Mucosa of descending colon (tissue), 3 donors: ENCODE measurements around the gene ACVR1B. TPM values are rescaled to one million over a fixed set of nuclear protein-coding genes. Genes with fewer than 3 reads are reported as not detected.
A peak's percentile ranks its signal among the peaks of the same experiment; 100 is the strongest.

Experiments used
- ATAC-seq: fragments of 200-7000 bp; cut with Tn5 transposase; one replicate; pipeline ENCODE4 v1.9.1; 2020; ENCODE audit warnings: mild to moderate bottlenecking, moderate library complexity
- DNase-seq, 3 donors: peaks; one replicate each; pipeline ENCODE4 v3.0.0-alpha.2; 2020
- H3K36me3 ChIP-seq: fragments of 200-600 bp; one replicate; pipeline ENCODE4 v1.8.0; 2021; ENCODE audit warnings: low read depth, mild to moderate bottlenecking
- H3K4me1 ChIP-seq: fragments of 200-600 bp; one replicate; pipeline ENCODE4 v1.8.0; 2021; ENCODE audit warnings: low read depth, mild to moderate bottlenecking
- H3K4me3 ChIP-seq: fragments of 200-600 bp; one replicate; pipeline ENCODE4 v1.8.0; 2021; ENCODE audit warnings: mild to moderate bottlenecking
- H3K9me3 ChIP-seq: fragments of 200-600 bp; one replicate; pipeline ENCODE4 v1.8.0; 2021; ENCODE audit warnings: mild to moderate bottlenecking
- intact Hi-C, 2 donors: fragments of 100-400 bp; cut with DNase I in 1 of 2; cut with micrococcal nuclease in 1 of 2; formaldehyde crosslinking; loops; one replicate each; pipeline versions ENCODE4 v1.11.0 to v1.11.1; 2022; cut with DNase I, micrococcal nuclease
- total RNA-seq, 3 donors: library from RNA; stranded (reverse); fragmentation: NEBNext Ultra II Directional in 2 of 3; extraction: Animal tissue kit (Norgen Biotek cat#: 25700) in 2 of 3; gene quantifications; one replicate each; pipeline versions ENCODE4 v1.2.1 to v1.2.4, GENCODE V29; 2021 to 2023
- TF ChIP-seq, protein P1 (sequence below): fragments of 200-600 bp; IDR thresholded peaks from one replicate; pipeline ENCODE4 v1.8.0; 2022; ENCODE audit warnings: antibody characterized with exemption, mild to moderate bottlenecking
- donor health status: DM: no; HTN: no; CAD: no; lungs with moderate emphysema.
- donor health status: DM: no; HTN: no; CAD: no.
- donor health status: DM: no; HTN: yes; CAD: no.

The ACVR1B gene
- total RNA-seq, 3 donors from 2014 or later = 42.4 to 95.7 (median 77.3) TPM

DNA sequence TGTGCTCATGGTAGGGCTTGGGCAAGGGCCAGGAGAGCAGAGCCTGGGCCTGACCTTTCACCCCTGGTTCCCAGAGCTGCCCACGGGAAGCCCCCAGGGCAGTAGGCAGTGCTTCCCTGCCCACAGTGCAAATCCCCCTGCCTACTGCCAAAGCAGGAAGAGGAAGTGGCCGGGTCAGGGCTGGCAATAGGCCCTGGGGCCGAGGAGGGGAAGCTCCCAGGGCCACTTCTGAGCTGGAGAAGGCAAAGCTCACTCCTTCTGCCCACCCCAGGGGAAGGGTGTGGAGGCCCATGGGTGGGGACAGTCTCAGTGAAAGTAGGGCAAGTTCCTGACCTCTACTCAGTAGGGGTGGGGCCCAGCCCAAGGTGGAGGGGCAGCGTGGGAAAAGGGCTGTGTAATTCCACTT, 94.3 kb downstream of the ACVR1B start:
- intact Hi-C loops = no loop called here
- Histone ChIP-seq H3K4me1 (peaks cover 25% of the 10 kb centered on the region), H3K4me3 (no peak overlapping the region), H3K9me3 (no peaks in the 10 kb centered on the region), H3K36me3 (no peaks in the 10 kb centered on the region)
- DNase-seq = peak; percentile 78 to 83 (median 81)
- ATAC-seq = peak; percentile 61
- TF ChIP-seq, protein P1, sequence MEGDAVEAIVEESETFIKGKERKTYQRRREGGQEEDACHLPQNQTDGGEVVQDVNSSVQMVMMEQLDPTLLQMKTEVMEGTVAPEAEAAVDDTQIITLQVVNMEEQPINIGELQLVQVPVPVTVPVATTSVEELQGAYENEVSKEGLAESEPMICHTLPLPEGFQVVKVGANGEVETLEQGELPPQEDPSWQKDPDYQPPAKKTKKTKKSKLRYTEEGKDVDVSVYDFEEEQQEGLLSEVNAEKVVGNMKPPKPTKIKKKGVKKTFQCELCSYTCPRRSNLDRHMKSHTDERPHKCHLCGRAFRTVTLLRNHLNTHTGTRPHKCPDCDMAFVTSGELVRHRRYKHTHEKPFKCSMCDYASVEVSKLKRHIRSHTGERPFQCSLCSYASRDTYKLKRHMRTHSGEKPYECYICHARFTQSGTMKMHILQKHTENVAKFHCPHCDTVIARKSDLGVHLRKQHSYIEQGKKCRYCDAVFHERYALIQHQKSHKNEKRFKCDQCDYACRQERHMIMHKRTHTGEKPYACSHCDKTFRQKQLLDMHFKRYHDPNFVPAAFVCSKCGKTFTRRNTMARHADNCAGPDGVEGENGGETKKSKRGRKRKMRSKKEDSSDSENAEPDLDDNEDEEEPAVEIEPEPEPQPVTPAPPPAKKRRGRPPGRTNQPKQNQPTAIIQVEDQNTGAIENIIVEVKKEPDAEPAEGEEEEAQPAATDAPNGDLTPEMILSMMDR = no peak

Other genes starting within 250 kb of the ACVR1B start
- gene FIGNL2, start 103.0 kb upstream of the ACVR1B start, total RNA-seq = under 1 TPM; 0.26 to 0.44 (median 0.34) TPM
- under 1 TPM in 1 of 3 donors, not detected in 2; 0.46 TPM for gene ANKRD33, start 63.6 kb upstream of the ACVR1B start, total RNA-seq
- 100 to 1,000 TPM; 132 to 261 (median 247) TPM for gene ACVRL1, start 44.2 kb upstream of the ACVR1B start, total RNA-seq
- 10 to 100 TPM in 2 of 3 donors, 1 to 10 TPM in 1; 9.4 to 19.6 (median 13.8) TPM for gene TAMALIN, start 55.2 kb downstream of the ACVR1B start, total RNA-seq
- 100 to 1,000 TPM in 1 of 3 donors, 10 to 100 TPM in 2; 16.2 to 123 (median 44.6) TPM for gene NR4A1, start 99.7 kb downstream of the ACVR1B start, total RNA-seq
- gene ATG101, start 118.3 kb downstream of the ACVR1B start, total RNA-seq = 10 to 100 TPM; 30.1 to 37.5 (median 33.0) TPM
- gene SMIM41, start 128.0 kb downstream of the ACVR1B start, total RNA-seq = under 1 TPM in 2 of 3 donors, not detected in 1; 0.32 to 0.41 TPM
- gene KRT80, start 240.3 kb downstream of the ACVR1B start, total RNA-seq = under 1 TPM in 1 of 3 donors, not detected in 2; 0.06 TPM